ENCODE measurements around the gene CDPF1. TPM values are rescaled to one million over a fixed set of nuclear protein-coding genes. Genes with fewer than 3 reads are reported as not detected.

CDPF1 gene
- total and polyA plus RNA-seq, 2 experiments from 2014 or later = 10.1 to 14.5 TPM

DNA sequence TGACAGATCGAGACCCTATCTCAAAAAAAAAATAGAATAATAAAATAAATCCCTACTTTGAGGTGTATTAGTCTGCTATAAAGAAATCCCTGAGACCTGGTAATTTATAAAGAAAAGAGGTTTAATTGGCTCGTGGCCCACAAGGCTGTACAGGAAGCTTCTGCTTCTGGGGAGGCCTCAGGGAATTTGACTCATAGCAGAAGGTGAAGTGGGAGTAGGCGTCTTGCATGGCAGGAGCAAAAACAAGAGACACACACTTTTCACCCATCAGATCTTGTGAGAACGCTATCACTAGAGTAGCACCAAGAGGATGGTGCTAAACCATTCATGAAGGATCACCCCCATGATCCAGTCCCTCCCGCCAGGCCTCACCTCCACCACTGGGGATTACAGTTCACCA, 29.2 kb downstream of the CDPF1 start (continued):
- TF ChIP-seq, protein P1, sequence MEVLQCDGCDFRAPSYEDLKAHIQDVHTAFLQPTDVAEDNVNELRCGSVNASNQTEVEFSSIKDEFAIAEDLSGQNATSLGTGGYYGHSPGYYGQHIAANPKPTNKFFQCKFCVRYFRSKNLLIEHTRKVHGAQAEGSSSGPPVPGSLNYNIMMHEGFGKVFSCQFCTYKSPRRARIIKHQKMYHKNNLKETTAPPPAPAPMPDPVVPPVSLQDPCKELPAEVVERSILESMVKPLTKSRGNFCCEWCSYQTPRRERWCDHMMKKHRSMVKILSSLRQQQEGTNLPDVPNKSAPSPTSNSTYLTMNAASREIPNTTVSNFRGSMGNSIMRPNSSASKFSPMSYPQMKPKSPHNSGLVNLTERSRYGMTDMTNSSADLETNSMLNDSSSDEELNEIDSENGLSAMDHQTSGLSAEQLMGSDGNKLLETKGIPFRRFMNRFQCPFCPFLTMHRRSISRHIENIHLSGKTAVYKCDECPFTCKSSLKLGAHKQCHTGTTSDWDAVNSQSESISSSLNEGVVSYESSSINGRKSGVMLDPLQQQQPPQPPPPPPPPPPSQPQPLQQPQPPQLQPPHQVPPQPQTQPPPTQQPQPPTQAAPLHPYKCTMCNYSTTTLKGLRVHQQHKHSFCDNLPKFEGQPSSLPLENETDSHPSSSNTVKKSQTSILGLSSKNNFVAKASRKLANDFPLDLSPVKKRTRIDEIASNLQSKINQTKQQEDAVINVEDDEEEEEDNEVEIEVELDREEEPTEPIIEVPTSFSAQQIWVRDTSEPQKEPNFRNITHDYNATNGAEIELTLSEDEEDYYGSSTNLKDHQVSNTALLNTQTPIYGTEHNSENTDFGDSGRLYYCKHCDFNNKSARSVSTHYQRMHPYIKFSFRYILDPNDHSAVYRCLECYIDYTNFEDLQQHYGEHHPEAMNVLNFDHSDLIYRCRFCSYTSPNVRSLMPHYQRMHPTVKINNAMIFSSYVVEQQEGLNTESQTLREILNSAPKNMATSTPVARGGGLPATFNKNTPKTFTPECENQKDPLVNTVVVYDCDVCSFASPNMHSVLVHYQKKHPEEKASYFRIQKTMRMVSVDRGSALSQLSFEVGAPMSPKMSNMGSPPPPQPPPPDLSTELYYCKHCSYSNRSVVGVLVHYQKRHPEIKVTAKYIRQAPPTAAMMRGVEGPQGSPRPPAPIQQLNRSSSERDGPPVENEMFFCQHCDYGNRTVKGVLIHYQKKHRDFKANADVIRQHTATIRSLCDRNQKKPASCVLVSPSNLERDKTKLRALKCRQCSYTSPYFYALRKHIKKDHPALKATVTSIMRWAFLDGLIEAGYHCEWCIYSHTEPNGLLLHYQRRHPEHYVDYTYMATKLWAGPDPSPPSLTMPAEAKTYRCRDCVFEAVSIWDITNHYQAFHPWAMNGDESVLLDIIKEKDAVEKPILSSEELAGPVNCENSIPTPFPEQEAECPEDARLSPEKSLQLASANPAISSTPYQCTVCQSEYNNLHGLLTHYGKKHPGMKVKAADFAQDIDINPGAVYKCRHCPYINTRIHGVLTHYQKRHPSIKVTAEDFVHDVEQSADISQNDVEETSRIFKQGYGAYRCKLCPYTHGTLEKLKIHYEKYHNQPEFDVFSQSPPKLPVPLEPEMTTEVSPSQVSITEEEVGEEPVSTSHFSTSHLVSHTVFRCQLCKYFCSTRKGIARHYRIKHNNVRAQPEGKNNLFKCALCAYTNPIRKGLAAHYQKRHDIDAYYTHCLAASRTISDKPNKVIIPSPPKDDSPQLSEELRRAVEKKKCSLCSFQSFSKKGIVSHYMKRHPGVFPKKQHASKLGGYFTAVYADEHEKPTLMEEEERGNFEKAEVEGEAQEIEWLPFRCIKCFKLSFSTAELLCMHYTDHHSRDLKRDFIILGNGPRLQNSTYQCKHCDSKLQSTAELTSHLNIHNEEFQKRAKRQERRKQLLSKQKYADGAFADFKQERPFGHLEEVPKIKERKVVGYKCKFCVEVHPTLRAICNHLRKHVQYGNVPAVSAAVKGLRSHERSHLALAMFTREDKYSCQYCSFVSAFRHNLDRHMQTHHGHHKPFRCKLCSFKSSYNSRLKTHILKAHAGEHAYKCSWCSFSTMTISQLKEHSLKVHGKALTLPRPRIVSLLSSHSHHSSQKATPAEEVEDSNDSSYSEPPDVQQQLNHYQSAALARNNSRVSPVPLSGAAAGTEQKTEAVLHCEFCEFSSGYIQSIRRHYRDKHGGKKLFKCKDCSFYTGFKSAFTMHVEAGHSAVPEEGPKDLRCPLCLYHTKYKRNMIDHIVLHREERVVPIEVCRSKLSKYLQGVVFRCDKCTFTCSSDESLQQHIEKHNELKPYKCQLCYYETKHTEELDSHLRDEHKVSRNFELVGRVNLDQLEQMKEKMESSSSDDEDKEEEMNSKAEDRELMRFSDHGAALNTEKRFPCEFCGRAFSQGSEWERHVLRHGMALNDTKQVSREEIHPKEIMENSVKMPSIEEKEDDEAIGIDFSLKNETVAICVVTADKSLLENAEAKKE (CRISPR knock-in tag; IDR thresholded peaks at IDR 0.05) = no peak
- TF ChIP-seq EZH2 (IDR thresholded peaks at IDR 0.05; ENCODE audit: low read depth, unreplicated experiment) = no peak
- TF ChIP-seq, protein P2, sequence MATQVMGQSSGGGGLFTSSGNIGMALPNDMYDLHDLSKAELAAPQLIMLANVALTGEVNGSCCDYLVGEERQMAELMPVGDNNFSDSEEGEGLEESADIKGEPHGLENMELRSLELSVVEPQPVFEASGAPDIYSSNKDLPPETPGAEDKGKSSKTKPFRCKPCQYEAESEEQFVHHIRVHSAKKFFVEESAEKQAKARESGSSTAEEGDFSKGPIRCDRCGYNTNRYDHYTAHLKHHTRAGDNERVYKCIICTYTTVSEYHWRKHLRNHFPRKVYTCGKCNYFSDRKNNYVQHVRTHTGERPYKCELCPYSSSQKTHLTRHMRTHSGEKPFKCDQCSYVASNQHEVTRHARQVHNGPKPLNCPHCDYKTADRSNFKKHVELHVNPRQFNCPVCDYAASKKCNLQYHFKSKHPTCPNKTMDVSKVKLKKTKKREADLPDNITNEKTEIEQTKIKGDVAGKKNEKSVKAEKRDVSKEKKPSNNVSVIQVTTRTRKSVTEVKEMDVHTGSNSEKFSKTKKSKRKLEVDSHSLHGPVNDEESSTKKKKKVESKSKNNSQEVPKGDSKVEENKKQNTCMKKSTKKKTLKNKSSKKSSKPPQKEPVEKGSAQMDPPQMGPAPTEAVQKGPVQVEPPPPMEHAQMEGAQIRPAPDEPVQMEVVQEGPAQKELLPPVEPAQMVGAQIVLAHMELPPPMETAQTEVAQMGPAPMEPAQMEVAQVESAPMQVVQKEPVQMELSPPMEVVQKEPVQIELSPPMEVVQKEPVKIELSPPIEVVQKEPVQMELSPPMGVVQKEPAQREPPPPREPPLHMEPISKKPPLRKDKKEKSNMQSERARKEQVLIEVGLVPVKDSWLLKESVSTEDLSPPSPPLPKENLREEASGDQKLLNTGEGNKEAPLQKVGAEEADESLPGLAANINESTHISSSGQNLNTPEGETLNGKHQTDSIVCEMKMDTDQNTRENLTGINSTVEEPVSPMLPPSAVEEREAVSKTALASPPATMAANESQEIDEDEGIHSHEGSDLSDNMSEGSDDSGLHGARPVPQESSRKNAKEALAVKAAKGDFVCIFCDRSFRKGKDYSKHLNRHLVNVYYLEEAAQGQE (IDR thresholded peaks at IDR 0.05; ENCODE audit: unreplicated experiment) = no peak
- TF ChIP-seq JUNB (IDR thresholded peaks at IDR 0.05; ENCODE audit: unreplicated experiment) = no peak
- TF ChIP-seq CREB1 (CRISPR knock-in tag; IDR thresholded peaks at IDR 0.05; ENCODE audit: low read depth) = no peak
- no peak for TF ChIP-seq ZNF114 (CRISPR knock-in tag; IDR thresholded peaks at IDR 0.05)
- TF ChIP-seq ZNF331 (CRISPR knock-in tag; IDR thresholded peaks at IDR 0.05; ENCODE audit: low read depth) = no peak
- no peak for TF ChIP-seq EZH2phosphoT487 (IDR thresholded peaks at IDR 0.05; ENCODE audit: unreplicated experiment)

Measured in GM23338 (cell line).